GM18507 (cell line): ENCODE data around the gene PCTP.

Experiments used
- DNase-seq: peaks from one replicate; pipeline ENCODE4 v3.0.0; 2011; ENCODE audit warnings: low read depth; ENCODE audit not compliant: insufficient read length; ENCODE audit errors: extremely low spot score
- FAIRE-seq: peaks from 2 replicates; lab custom pipeline; 2011; peaks lifted over from hg19 to GRCh38; lab: Jason Lieb, UNC

PCTP gene

GRCh38 chr17:55726440-55726839, 24.4 kb upstream of the PCTP start:
- FAIRE-seq = no peak
- DNase-seq = no peak

DNA sequence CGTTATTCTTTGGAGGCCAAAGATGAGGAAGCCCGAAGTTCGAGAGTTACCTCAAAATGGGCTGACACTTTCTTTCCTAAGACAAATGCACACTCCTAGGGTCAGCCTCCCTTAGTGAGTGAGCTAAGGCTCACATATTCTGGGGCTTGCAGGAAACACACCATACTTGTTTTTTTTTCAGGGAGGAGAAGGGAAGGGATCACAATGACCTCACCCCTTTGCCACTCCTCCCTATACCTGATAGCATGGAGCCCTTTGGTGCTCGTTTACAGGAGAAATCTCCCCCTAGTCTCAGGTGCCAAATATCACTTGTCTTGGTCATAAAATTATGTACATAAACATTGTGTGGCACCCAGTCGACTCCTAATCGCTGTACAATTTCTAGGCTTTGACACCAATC, 23.6 kb upstream of the PCTP start:
- DNase-seq = no peak
- no peak for FAIRE-seq

GRCh38 chr17:55727920-55728319, 22.9 kb upstream of the PCTP start:
- no peak for FAIRE-seq
- DNase-seq = no peak

GRCh38 chr17:55728361-55728760, 22.5 kb upstream of the PCTP start:
- FAIRE-seq (no peak), DNase-seq (no peak)

GRCh38 chr17:55728833-55729232, 22.0 kb upstream of the PCTP start:
- no peak for FAIRE-seq
- no peak for DNase-seq

- DNase-seq (no peak), FAIRE-seq (no peak)
Measured at GRCh38 chr17:55729484-55729883, 21.4 kb upstream of the PCTP start.

GRCh38 chr17:55730380-55730779, 20.5 kb upstream of the PCTP start:
- DNase-seq (no peak), FAIRE-seq (no peak)

GRCh38 chr17:55730808-55731207, 20.0 kb upstream of the PCTP start:
- no peak for FAIRE-seq
- no peak for DNase-seq

DNA sequence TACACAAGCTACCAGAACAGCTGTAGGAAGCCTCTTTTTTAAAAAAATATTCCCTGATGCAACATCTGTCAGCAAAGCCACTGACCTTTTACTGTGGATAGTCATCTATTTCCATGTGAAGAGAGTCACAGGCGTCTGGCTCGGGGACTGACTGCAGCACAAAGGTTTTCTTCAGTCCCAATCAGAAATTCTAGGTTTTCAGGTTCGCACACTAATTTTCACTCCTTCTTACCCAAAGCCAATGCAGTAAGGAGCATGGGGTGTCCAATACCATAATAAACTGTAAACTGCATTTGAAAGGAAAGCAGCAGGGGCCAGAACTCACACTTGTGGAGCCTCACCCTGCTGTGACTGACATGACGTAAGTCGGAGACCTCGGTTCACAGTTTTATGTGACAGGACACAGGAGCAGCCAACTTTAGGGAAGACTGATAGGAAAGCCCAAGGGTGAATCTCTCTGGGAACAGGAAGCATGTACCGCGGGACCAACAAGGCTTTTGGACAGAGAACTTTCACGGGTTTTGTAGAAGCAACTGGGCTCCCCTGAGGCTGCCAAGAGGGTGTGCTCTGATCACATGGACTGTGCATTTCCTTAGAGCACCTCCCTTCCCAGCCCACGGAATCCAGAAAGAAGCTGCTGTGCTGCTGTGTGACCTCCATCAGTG, 19.1 kb upstream of the PCTP start:
- no peak for FAIRE-seq
- no peak for DNase-seq

DNA sequence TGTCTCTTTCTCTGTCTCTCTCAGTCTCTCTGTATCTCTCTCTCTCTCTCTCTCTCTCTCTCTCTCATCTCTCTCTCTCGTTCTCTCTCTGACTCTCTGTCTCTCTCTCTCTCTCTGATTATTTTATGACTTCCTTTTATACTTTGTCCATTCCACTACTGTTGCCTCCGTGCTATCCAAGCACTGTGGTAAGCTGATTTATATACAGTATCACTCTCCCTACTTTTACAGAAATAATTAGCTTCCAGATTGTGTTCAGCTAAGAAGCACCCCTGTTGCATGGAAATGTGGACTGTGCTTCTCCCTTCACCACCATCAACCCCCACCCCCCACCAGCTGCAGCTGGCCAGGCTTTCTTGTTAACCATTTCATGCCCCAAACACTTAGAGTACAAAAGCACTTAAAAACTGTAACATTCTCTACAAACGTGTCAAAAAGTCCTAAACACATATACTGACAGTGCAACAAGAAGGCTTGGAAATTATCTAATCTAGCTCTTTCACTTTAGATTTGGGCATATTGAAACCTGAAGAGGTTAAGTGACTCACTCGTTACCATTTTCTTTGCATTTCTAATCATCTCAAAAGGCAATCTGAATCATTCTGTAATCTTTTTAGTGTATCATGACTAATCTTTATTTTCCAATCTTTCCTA, 16.6 kb upstream of the PCTP start:
- DNase-seq = no peak
- no peak for FAIRE-seq

GRCh38 chr17:55735731-55736405, 15.0 kb upstream of the PCTP start:
- DNase-seq = peak; percentile 15

GRCh38 chr17:55737976-55738501, 12.8 kb upstream of the PCTP start:
- FAIRE-seq (no peak), DNase-seq (no peak)

More at GRCh38 chr17:55735731-55736405, 15.0 kb upstream of the PCTP start:
- peak; percentile 79 for FAIRE-seq

GRCh38 chr17:55740511-55741355, 10.1 kb upstream of the PCTP start:
- DNase-seq (no peak), FAIRE-seq (no peak)

DNA sequence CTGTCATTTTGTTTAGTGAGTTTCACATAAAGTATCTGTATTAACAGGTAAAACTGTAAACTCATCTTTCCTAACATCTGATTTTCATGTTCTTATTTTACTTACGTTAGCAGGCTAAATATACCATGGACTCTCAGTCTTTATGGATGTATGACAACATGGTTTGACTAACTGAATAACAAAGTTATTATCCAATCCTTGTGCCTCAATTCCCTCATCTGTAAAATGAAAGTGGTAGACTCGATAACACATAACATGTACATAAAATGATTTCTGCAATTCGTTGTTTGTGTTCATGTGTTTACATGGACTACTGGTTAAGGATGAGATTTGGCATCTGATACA, 9.5 kb upstream of the PCTP start:
- no peak for DNase-seq
- FAIRE-seq = no peak

DNA sequence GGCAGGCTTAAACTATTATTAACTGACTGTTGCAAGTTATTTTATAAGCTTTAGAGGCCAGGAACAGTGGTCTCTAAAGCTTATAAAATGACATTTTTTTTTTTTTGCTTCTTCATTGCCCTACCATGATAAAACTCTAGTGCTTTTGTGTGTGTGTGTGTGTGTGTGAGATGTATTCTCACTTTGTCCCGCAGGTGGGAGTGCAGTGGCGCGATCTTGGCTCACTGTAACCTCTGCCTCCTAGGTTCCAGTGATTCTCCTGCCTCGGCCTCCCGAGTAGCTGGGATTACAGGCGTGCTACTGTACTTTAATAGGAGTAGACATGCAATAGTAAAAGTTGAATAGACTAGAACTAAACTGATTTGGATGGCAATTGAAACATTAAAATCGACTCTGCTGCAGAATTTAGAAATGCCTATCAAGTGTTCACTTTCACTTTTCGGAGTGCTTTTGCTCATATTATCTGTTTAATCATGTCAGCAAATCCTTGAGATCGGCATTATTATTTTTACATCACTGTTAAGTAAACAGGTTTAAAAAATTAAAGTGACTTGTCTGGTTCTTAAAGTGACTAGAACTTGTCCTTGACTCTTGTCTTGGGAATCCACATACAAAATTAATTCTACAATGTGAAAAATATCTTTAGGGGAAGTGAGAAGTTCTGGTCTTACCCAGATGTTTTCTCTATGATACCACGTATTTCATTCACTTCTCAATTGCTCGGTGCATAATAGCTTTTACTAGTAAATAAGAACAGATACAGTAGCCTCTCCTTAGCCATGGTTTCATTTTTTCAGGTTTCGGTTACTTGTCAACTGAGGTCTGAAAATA, 8.4 kb upstream of the PCTP start:
- DNase-seq (no peak), FAIRE-seq (peak; percentile 61)

- DNase-seq (no peak), FAIRE-seq (no peak)
Measured at GRCh38 chr17:55743103-55743679, 7.7 kb upstream of the PCTP start.

DNA sequence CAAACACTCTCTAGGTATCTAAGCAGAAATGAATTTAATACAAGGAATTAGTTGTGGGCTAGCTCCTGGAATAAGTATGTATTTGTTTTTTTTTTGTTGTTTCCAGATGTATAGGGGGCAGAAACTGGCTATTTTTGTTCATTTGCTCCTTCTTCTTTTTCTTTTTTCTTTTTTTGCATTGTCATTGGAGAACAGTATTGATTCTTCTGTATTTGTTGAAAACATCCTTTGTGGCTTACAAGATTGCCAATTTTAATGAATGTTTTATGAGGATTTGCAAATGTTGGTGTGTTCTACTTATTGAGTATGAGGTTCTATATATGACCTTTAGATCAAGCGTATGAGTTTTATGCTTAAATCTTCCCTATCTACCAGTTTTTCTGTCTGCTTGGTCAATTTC, 5.6 kb upstream of the PCTP start:
- FAIRE-seq (no peak), DNase-seq (no peak)

GRCh38 chr17:55746466-55746865, 4.4 kb upstream of the PCTP start:
- FAIRE-seq = no peak
- DNase-seq = no peak

- no peak for DNase-seq
- no peak for FAIRE-seq
Measured at GRCh38 chr17:55747209-55747608, 3.6 kb upstream of the PCTP start.
